Endometrium (tissue), 2 donors: Measurements from ENCODE around the gene PSMC2.

Experiments
- FAIRE-seq: peaks from 2 replicates; lab custom pipeline; 2012; peaks lifted over from hg19 to GRCh38; lab: Jason Lieb, UNC
- donor health status: control.
- donor health status: control.

Gene PSMC2

GRCh38 chr7:103347507-103348267 lies at the start of gene PSMC2:
TSS of gene PSMC2 (plus strand) at chr7:103347643. CDS start at chr7:103347712, 69 bp downstream.
- no peak for FAIRE-seq

- FAIRE-seq = no peak
Measured at GRCh38 chr7:103297837-103298179, 49.6 kb upstream of the PSMC2 start.

GRCh38 chr7:103299660-103300059 lies 47.8 kb upstream of the PSMC2 start:
- FAIRE-seq = no peak

GRCh38 chr7:103301441-103301840 lies 46.0 kb upstream of the PSMC2 start:
- no peak for FAIRE-seq

- no peak for FAIRE-seq
Measured at GRCh38 chr7:103307503-103308231, 39.8 kb upstream of the PSMC2 start.

- FAIRE-seq = no peak
Measured at GRCh38 chr7:103314852-103315251, 32.6 kb upstream of the PSMC2 start.

- no peak for FAIRE-seq
Measured at GRCh38 chr7:103316380-103316941, 31.0 kb upstream of the PSMC2 start.

- FAIRE-seq = no peak
Measured at GRCh38 chr7:103317009-103317408, 30.4 kb upstream of the PSMC2 start.

GRCh38 chr7:103325744-103326143 lies 21.7 kb upstream of the PSMC2 start:
- no peak for FAIRE-seq

- no peak for FAIRE-seq
Measured at GRCh38 chr7:103336761-103337160, 10.7 kb upstream of the PSMC2 start.

- no peak for FAIRE-seq
Measured at GRCh38 chr7:103338864-103339263, 8.6 kb upstream of the PSMC2 start.

GRCh38 chr7:103341466-103341865 lies 6.0 kb upstream of the PSMC2 start:
- no peak for FAIRE-seq

- no peak for FAIRE-seq
Measured at GRCh38 chr7:103343332-103343731, 4.1 kb upstream of the PSMC2 start.

- FAIRE-seq = no peak
Measured at GRCh38 chr7:103343758-103344452, 3.5 kb upstream of the PSMC2 start.

GRCh38 chr7:103344453-103345149 lies 2.8 kb upstream of the PSMC2 start, which contains the start of gene DNAJC2:
TSS of gene DNAJC2 (minus strand) at chr7:103344767. CDS start at chr7:103344622, 145 bp downstream.
- FAIRE-seq = no peak

- no peak for FAIRE-seq
Measured at GRCh38 chr7:103346396-103346795, 1.0 kb upstream of the PSMC2 start.

GRCh38 chr7:103348452-103348851 lies 1.0 kb downstream of the PSMC2 start:
- FAIRE-seq = no peak

- FAIRE-seq = no peak
Measured at GRCh38 chr7:103348959-103349358, 1.5 kb downstream of the PSMC2 start.

- no peak for FAIRE-seq
Measured at GRCh38 chr7:103349805-103350204, 2.4 kb downstream of the PSMC2 start.

- no peak for FAIRE-seq
Measured at GRCh38 chr7:103369432-103369831, 22.0 kb downstream of the PSMC2 start.

GRCh38 chr7:103373866-103374643 lies 26.6 kb downstream of the PSMC2 start:
- FAIRE-seq = no peak
